GM12878 (cell line): ENCODE data around the gene RETREG1. TPM values are rescaled to one million over a fixed set of nuclear protein-coding genes. Genes with fewer than 3 reads are reported as not detected.

Experiments
- ATAC-seq: fragments of 200-7000 bp; cut with Tn5 transposase; 3 replicates; pipeline ENCODE4 v1.9.1; 2020; ENCODE audit warnings: mild to moderate bottlenecking, moderate library complexity
- BruUV-seq: library from RNA; stranded (reverse); fragments of 400-500 nt; replicated peaks from 2 replicates; lab custom pipeline; 2021; lab: Mats Ljungman, UMichigan
- CTCF ChIA-PET: fragments of 300-600 bp; sonication (Branson Sonifier 250); formaldehyde crosslinking; extraction: SDS; loops from one replicate; lab custom pipeline; 2021; ENCODE audit warnings: inconsistent platforms; lab: Yijun Ruan, JAX
- POLR2A ChIA-PET: fragments of 350-600 bp; formaldehyde crosslinking; extraction: SDS; loops from one replicate; lab custom pipeline; 2021; ENCODE audit warnings: inconsistent platforms; lab: Charles Lee
- RAD21 ChIA-PET: fragments of 300-600 bp; sonication (Branson Sonifier 250); formaldehyde crosslinking; loops from one replicate; lab custom pipeline; 2023; ENCODE audit warnings: antibody characterized with exemption; ENCODE audit not compliant: unreplicated experiment; lab: Charles Lee
- SMC1A ChIA-PET: fragments of 300-600 bp; sonication (Branson Sonifier 250); formaldehyde crosslinking; loops from one replicate; lab custom pipeline; 2023; ENCODE audit not compliant: unreplicated experiment, uncharacterized antibody; lab: Charles Lee
- DNase-seq: peaks from one replicate; pipeline ENCODE4 v3.0.0-alpha.2; 2011; ENCODE audit warnings: low read depth, low spot score
- FAIRE-seq: peaks from 3 replicates; lab custom pipeline; 2011; peaks lifted over from hg19 to GRCh38; lab: Jason Lieb, UNC
- H2AFZ ChIP-seq: 2 replicates; pipeline ENCODE4 v1.6.0; 2011; ENCODE audit warnings: low read depth, low read length, control low read depth; ENCODE audit not compliant: control insufficient read depth
- H3K27ac ChIP-seq: 2 replicates; pipeline ENCODE4 v1.5.1; 2011; ENCODE audit warnings: control low read depth; ENCODE audit not compliant: control insufficient read depth, insufficient read depth
- H3K27me3 ChIP-seq, 2 experiments: replicated peaks in 1 of 2; 2 replicates each; pipeline versions ENCODE4 v1.6.0 to v1.6.1; 2011; ENCODE audit warnings: low read length in 1 of 2; ENCODE audit not compliant: control insufficient read depth in 2 of 2, insufficient read depth in 2 of 2
- H3K36me3 ChIP-seq, 2 experiments: 2 replicates each; pipeline ENCODE4 v1.5.1; 2011; ENCODE audit warnings: low read length in 1 of 2; ENCODE audit not compliant: control insufficient read depth in 2 of 2, insufficient read depth in 2 of 2
- H3K4me1 ChIP-seq: 2 replicates; pipeline ENCODE4 v1.6.1; 2011; ENCODE audit warnings: mild to moderate bottlenecking, low read length, moderate library complexity, mixed read lengths; ENCODE audit not compliant: control insufficient read depth, insufficient read depth
- H3K4me2 ChIP-seq: 2 replicates; pipeline ENCODE4 v1.6.0; 2011; ENCODE audit warnings: control low read depth; ENCODE audit not compliant: control insufficient read depth, insufficient read depth
- H3K4me3 ChIP-seq: fragments of 200-600 bp; sonication (generic); 2 replicates; pipeline ENCODE4 v1.5.1; 2016
- H3K79me2 ChIP-seq: 2 replicates; pipeline ENCODE4 v1.6.0; 2011; ENCODE audit warnings: low read length; ENCODE audit not compliant: control insufficient read depth, insufficient read depth
- H3K9ac ChIP-seq: 2 replicates; pipeline ENCODE4 v1.8.0; 2011; ENCODE audit warnings: low read length, control low read depth, mixed read lengths; ENCODE audit not compliant: control insufficient read depth, insufficient read depth
- H3K9me3 ChIP-seq: replicated peaks from 3 replicates; pipeline ENCODE4 v1.5.1; 2011; ENCODE audit warnings: mild to moderate bottlenecking, low read length; ENCODE audit not compliant: control insufficient read depth, insufficient read depth
- H4K20me1 ChIP-seq: 2 replicates; pipeline ENCODE4 v1.6.0; 2011; ENCODE audit not compliant: control insufficient read depth, insufficient read depth
- EED ChIP-seq: sonication (generic); IDR thresholded peaks from 2 replicates; pipeline ENCODE4 v1.6.1; 2016; ENCODE audit warnings: antibody characterized with exemption, low read depth
- JUNB ChIP-seq: IDR thresholded peaks from 2 replicates; pipeline ENCODE4 v1.6.1; 2016; ENCODE audit warnings: antibody characterized with exemption, mild to moderate bottlenecking
- NFYA ChIP-seq: IDR thresholded peaks from 2 replicates; pipeline ENCODE4 v1.6.1; 2011; ENCODE audit warnings: low read depth, mild to moderate bottlenecking, low read length, improper control_type of control experiment, borderline replicate concordance
- NRF1 ChIP-seq: conservative IDR thresholded peaks from 2 replicates; pipeline ENCODE4 v1.6.1; 2011; ENCODE audit warnings: mild to moderate bottlenecking, low read depth, low read length, improper control_type of control experiment
- POLR2A ChIP-seq: IDR thresholded peaks from 2 replicates; pipeline ENCODE4 v1.6.1; 2011; ENCODE audit warnings: low read depth, mild to moderate bottlenecking, low read length
- POLR2AphosphoS5 ChIP-seq: IDR thresholded peaks from 2 replicates; pipeline ENCODE4 v1.6.1; 2011; ENCODE audit warnings: mild to moderate bottlenecking, low read length, inconsistent platforms
- TAF1 ChIP-seq: IDR thresholded peaks from 2 replicates; pipeline ENCODE4 v1.6.1; 2011; ENCODE audit warnings: mild to moderate bottlenecking, low read depth, low read length, borderline replicate concordance
- TARDBP ChIP-seq: IDR thresholded peaks from 2 replicates; pipeline ENCODE4 v1.6.1; 2016; ENCODE audit warnings: borderline replicate concordance
- WGBS: methylation state at CpG from one replicate; pipeline ENCODE4 v1.1.6; 2016; ENCODE audit warnings: low lambda C conversion rate; ENCODE audit not compliant: insufficient replicate concordance, insufficient coverage; ENCODE audit errors: missing lambda C conversion rate; 5-methylcytosine and 5-hydroxymethylcytosine counted together
- in situ Hi-C: fragments of 300-500 bp; cut with MboI; formaldehyde crosslinking; loops from 9 replicates; pipeline ENCODE4 v1.14.3; 2018; ENCODE audit warnings: mixed read lengths
- intact Hi-C: fragments of 100-400 bp; cut with micrococcal nuclease; formaldehyde crosslinking; loops from one replicate; pipeline ENCODE4 v1.14.2; 2022; ENCODE audit not compliant: unreplicated experiment
- polyA plus RNA-seq, 11 experiments: library from polyadenylated mRNA; depleted of rRNA in 4 of 11; unstranded in 6 of 11; stranded (reverse) in 5 of 11; fragments of >200 nt; fragmentation: Nextera tagmentation in 4 of 11; fragmentation: Illumina TruSeq in 1 of 11; extraction: Ambion mirVana in 4 of 11; extraction: Trizol in 1 of 11; gene quantifications; 1 replicate in 1 of 11; 2 replicates in 10 of 11; pipeline versions ENCODE4 v1.2.1 to v1.2.3, GENCODE V29; 2011 to 2016; ENCODE audit warnings: inconsistent platforms in 2 of 11, missing spikeins in 2 of 11, low read depth in 1 of 11
- total RNA-seq, 4 experiments: library from RNA; depleted of rRNA in 3 of 4; stranded (reverse); fragments of >200 nt in 3 of 4; fragmentation: Illumina TruSeq in 1 of 4; extraction: Trizol in 1 of 4; gene quantifications; 2 replicates each; pipeline versions ENCODE4 v1.2.1 to v1.2.3, GENCODE V29; 2013 to 2021
- TF ChIP-seq, protein P1 (sequence below): IDR thresholded peaks from 2 replicates; pipeline ENCODE4 v1.6.1; 2012; ENCODE audit warnings: low read depth, low read length, improper control_type of control experiment

Gene RETREG1
- total and polyA plus RNA-seq, 10 of the 15 experiments (the other 5 are each of a cell fraction or from before 2014, with no cell fraction given) = 3.9 to 8.9 (median 6.4) TPM

- Histone ChIP-seq H3K4me3 (no peak overlapping the region), H3K27ac (no peak overlapping the region), H4K20me1 (no peaks in the 10 kb centered on the region), H3K9me3 (no peaks in the 10 kb centered on the region), H2AFZ (no peak overlapping the region), H3K4me2 (no peak overlapping the region), H3K36me3 (no peaks in the 10 kb centered on the region), H3K4me1 (no peaks in the 10 kb centered on the region), H3K9ac (no peak overlapping the region), H3K27me3 (no peaks in the 10 kb centered on the region), H3K79me2 (no peaks in the 10 kb centered on the region)
- DNase-seq (no peak), ATAC-seq (peak; percentile 50), FAIRE-seq (no peak)
- 9% methylated on average over 3 of the region's 3 CpGs for WGBS
- ChIA-PET SMC1A (no interaction called here), POLR2A (no interaction called here), RAD21 (interaction anchor here (0.7 kb wide), 1 partner anchor 30 kb away, joined by 3 read pairs; no protein-coding TSS in a partner anchor), CTCF (interaction anchor here (0.6 to 2.4 kb wide), 2 partner anchors 10 to 263 kb away, joined by 3 to 17 read pairs; no protein-coding TSS in a partner anchor)
- TF ChIP-seq JUNB (peak; percentile 35; the same call in 1 of the 2 replicates), NRF1 (no peak)
- TF ChIP-seq, protein P1, sequence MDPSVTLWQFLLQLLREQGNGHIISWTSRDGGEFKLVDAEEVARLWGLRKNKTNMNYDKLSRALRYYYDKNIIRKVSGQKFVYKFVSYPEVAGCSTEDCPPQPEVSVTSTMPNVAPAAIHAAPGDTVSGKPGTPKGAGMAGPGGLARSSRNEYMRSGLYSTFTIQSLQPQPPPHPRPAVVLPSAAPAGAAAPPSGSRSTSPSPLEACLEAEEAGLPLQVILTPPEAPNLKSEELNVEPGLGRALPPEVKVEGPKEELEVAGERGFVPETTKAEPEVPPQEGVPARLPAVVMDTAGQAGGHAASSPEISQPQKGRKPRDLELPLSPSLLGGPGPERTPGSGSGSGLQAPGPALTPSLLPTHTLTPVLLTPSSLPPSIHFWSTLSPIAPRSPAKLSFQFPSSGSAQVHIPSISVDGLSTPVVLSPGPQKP = no peak
- in situ Hi-C loops = no loop called here
- intact Hi-C loops = no loop called here
- no TSS peak for BruUV-seq
Measured at GRCh38 chr5:16561660-16562059, 55.1 kb downstream of the RETREG1 start.

DNA sequence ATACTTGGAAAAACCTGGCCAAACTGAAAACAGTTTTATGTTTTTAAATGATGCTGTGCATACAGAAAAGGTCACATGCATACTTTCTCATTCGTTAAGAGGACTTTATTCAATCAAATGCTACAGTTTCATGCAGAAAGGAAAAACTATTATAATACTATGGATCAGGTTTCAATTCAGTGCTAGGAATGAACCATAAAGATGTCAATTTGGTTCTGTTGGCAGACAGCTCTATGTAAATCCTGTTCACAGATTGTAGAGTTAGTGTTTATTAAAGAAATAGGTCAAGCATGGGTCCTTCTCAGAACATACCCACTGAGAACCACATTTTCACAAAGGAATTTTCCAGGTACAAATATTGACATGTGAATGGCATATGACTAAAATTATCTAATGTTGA, 57.1 kb downstream of the RETREG1 start:
- CTCF ChIA-PET = interaction anchor here (2.2 kb wide), 1 partner anchor 10 kb away, joined by 8 read pairs; no protein-coding TSS in a partner anchor
- no peaks in the 10 kb centered on the region for H3K36me3 ChIP-seq

More for the DNA sequence above, 57.1 kb downstream of the RETREG1 start:
- DNase-seq (no peak), ATAC-seq (no peak), FAIRE-seq (no peak)
- Histone ChIP-seq H3K9me3 (no peaks in the 10 kb centered on the region), H3K4me1 (no peaks in the 10 kb centered on the region), H3K9ac (no peak overlapping the region), H4K20me1 (no peaks in the 10 kb centered on the region), H3K79me2 (no peaks in the 10 kb centered on the region), H3K27ac (no peak overlapping the region), H3K27me3 (no peaks in the 10 kb centered on the region), H3K4me3 (no peak overlapping the region), H2AFZ (no peak overlapping the region), H3K4me2 (no peak overlapping the region)
- RAD21 ChIA-PET = no interaction called here
- POLR2A ChIA-PET = interaction anchor here (0.6 kb wide), 1 partner anchor 55 kb away, joined by 3 read pairs; no protein-coding TSS in a partner anchor
- BruUV-seq = no TSS peak
- 37% methylated on average over 1 of the region's 1 CpG for WGBS
- SMC1A ChIA-PET = interaction anchor here (1.3 kb wide), 1 partner anchor 9 kb away, joined by 3 read pairs; no protein-coding TSS in a partner anchor
- intact Hi-C loops (no loop called here), in situ Hi-C loops (loop anchor here (10.0 kb wide), 1 partner anchor 405 kb away; no protein-coding TSS in a partner anchor)
- TF ChIP-seq NRF1 = no peak
- TF ChIP-seq NFYA = no peak
- no peak for TF ChIP-seq TARDBP
- no peak for TF ChIP-seq TAF1
- TF ChIP-seq POLR2A = no peak
- TF ChIP-seq EED = no peak
- no peak for TF ChIP-seq POLR2AphosphoS5
